GM12878 (cell line): Measurements from ENCODE around the gene EP400. TPM values are rescaled to one million over a fixed set of nuclear protein-coding genes. Genes with fewer than 3 reads are reported as not detected.

Source experiments
- ATAC-seq: fragments of 200-7000 bp; cut with Tn5 transposase; 3 replicates; pipeline ENCODE4 v1.9.1; 2020; ENCODE audit warnings: mild to moderate bottlenecking, moderate library complexity
- BruUV-seq: library from RNA; stranded (reverse); fragments of 400-500 nt; replicated peaks from 2 replicates; lab custom pipeline; 2021; lab: Mats Ljungman, UMichigan
- CTCF ChIA-PET: fragments of 300-600 bp; sonication (Branson Sonifier 250); formaldehyde crosslinking; extraction: SDS; loops from one replicate; lab custom pipeline; 2021; ENCODE audit warnings: inconsistent platforms; lab: Yijun Ruan, JAX
- POLR2A ChIA-PET: fragments of 350-600 bp; formaldehyde crosslinking; extraction: SDS; loops from one replicate; lab custom pipeline; 2021; ENCODE audit warnings: inconsistent platforms; lab: Charles Lee
- RAD21 ChIA-PET: fragments of 300-600 bp; sonication (Branson Sonifier 250); formaldehyde crosslinking; loops from one replicate; lab custom pipeline; 2023; ENCODE audit warnings: antibody characterized with exemption; ENCODE audit not compliant: unreplicated experiment; lab: Charles Lee
- SMC1A ChIA-PET: fragments of 300-600 bp; sonication (Branson Sonifier 250); formaldehyde crosslinking; loops from one replicate; lab custom pipeline; 2023; ENCODE audit not compliant: unreplicated experiment, uncharacterized antibody; lab: Charles Lee
- DNase-seq: peaks from one replicate; pipeline ENCODE4 v3.0.0-alpha.2; 2011; ENCODE audit warnings: low read depth, low spot score
- FAIRE-seq: peaks from 3 replicates; lab custom pipeline; 2011; peaks lifted over from hg19 to GRCh38; lab: Jason Lieb, UNC
- H2AFZ ChIP-seq: 2 replicates; pipeline ENCODE4 v1.6.0; 2011; ENCODE audit warnings: low read depth, low read length, control low read depth; ENCODE audit not compliant: control insufficient read depth
- H3K27ac ChIP-seq: 2 replicates; pipeline ENCODE4 v1.5.1; 2011; ENCODE audit warnings: control low read depth; ENCODE audit not compliant: control insufficient read depth, insufficient read depth
- H3K27me3 ChIP-seq, 2 experiments: replicated peaks in 1 of 2; 2 replicates each; pipeline versions ENCODE4 v1.6.0 to v1.6.1; 2011; ENCODE audit warnings: low read length in 1 of 2; ENCODE audit not compliant: control insufficient read depth in 2 of 2, insufficient read depth in 2 of 2
- H3K36me3 ChIP-seq, 2 experiments: 2 replicates each; pipeline ENCODE4 v1.5.1; 2011; ENCODE audit warnings: low read length in 1 of 2; ENCODE audit not compliant: control insufficient read depth in 2 of 2, insufficient read depth in 2 of 2
- H3K4me1 ChIP-seq: 2 replicates; pipeline ENCODE4 v1.6.1; 2011; ENCODE audit warnings: mild to moderate bottlenecking, low read length, moderate library complexity, mixed read lengths; ENCODE audit not compliant: control insufficient read depth, insufficient read depth
- H3K4me2 ChIP-seq: 2 replicates; pipeline ENCODE4 v1.6.0; 2011; ENCODE audit warnings: control low read depth; ENCODE audit not compliant: control insufficient read depth, insufficient read depth
- H3K4me3 ChIP-seq: fragments of 200-600 bp; sonication (generic); 2 replicates; pipeline ENCODE4 v1.5.1; 2016
- H3K79me2 ChIP-seq: 2 replicates; pipeline ENCODE4 v1.6.0; 2011; ENCODE audit warnings: low read length; ENCODE audit not compliant: control insufficient read depth, insufficient read depth
- H3K9ac ChIP-seq: 2 replicates; pipeline ENCODE4 v1.8.0; 2011; ENCODE audit warnings: low read length, control low read depth, mixed read lengths; ENCODE audit not compliant: control insufficient read depth, insufficient read depth
- H3K9me3 ChIP-seq: replicated peaks from 3 replicates; pipeline ENCODE4 v1.5.1; 2011; ENCODE audit warnings: mild to moderate bottlenecking, low read length; ENCODE audit not compliant: control insufficient read depth, insufficient read depth
- H4K20me1 ChIP-seq: 2 replicates; pipeline ENCODE4 v1.6.0; 2011; ENCODE audit not compliant: control insufficient read depth, insufficient read depth
- CREB1 ChIP-seq: IDR thresholded peaks from 2 replicates; pipeline ENCODE4 v1.6.1; 2012; ENCODE audit warnings: low read depth, mild to moderate bottlenecking, inconsistent platforms
- DPF2 ChIP-seq: fragments of 450-650 bp; IDR thresholded peaks from 2 replicates; pipeline ENCODE4 v1.6.1; 2017; ENCODE audit warnings: mild to moderate bottlenecking
- EGR1 ChIP-seq, 2 experiments: IDR thresholded peaks; 1 replicate in 1 of 2; 2 replicates in 1 of 2; pipeline ENCODE4 v1.6.1; 2011 to 2012; ENCODE audit warnings: low read depth in 2 of 2, low read length in 2 of 2, borderline replicate concordance in 1 of 2, mild to moderate bottlenecking in 1 of 2, moderate library complexity in 1 of 2
- MTA3 ChIP-seq: IDR thresholded peaks from 2 replicates; pipeline ENCODE4 v1.6.1; 2012; ENCODE audit warnings: low read length, inconsistent platforms, borderline replicate concordance
- POLR2A ChIP-seq: IDR thresholded peaks from 2 replicates; pipeline ENCODE4 v1.6.1; 2011; ENCODE audit warnings: low read depth, mild to moderate bottlenecking, low read length
- RFX5 ChIP-seq: IDR thresholded peaks from 2 replicates; pipeline ENCODE4 v1.6.1; 2011; ENCODE audit warnings: low read depth, low read length, improper control_type of control experiment
- SREBF1 ChIP-seq: IDR thresholded peaks from 2 replicates; pipeline ENCODE4 v1.6.1; 2012; ENCODE audit warnings: mild to moderate bottlenecking, low read length
- SREBF2 ChIP-seq: IDR thresholded peaks from 2 replicates; pipeline ENCODE4 v1.6.1; 2012; ENCODE audit warnings: mild to moderate bottlenecking, low read length
- ZBED1 ChIP-seq: IDR thresholded peaks from 2 replicates; pipeline ENCODE4 v1.6.1; 2016; ENCODE audit warnings: borderline replicate concordance
- WGBS: methylation state at CpG from one replicate; pipeline ENCODE4 v1.1.6; 2016; ENCODE audit warnings: low lambda C conversion rate; ENCODE audit not compliant: insufficient replicate concordance, insufficient coverage; ENCODE audit errors: missing lambda C conversion rate; 5-methylcytosine and 5-hydroxymethylcytosine counted together
- in situ Hi-C: fragments of 300-500 bp; cut with MboI; formaldehyde crosslinking; loops from 9 replicates; pipeline ENCODE4 v1.14.3; 2018; ENCODE audit warnings: mixed read lengths
- intact Hi-C: fragments of 100-400 bp; cut with micrococcal nuclease; formaldehyde crosslinking; loops from one replicate; pipeline ENCODE4 v1.14.2; 2022; ENCODE audit not compliant: unreplicated experiment
- polyA plus RNA-seq, 11 experiments: library from polyadenylated mRNA; depleted of rRNA in 4 of 11; unstranded in 6 of 11; stranded (reverse) in 5 of 11; fragments of >200 nt; fragmentation: Nextera tagmentation in 4 of 11; fragmentation: Illumina TruSeq in 1 of 11; extraction: Ambion mirVana in 4 of 11; extraction: Trizol in 1 of 11; gene quantifications; 1 replicate in 1 of 11; 2 replicates in 10 of 11; pipeline versions ENCODE4 v1.2.1 to v1.2.3, GENCODE V29; 2011 to 2016; ENCODE audit warnings: inconsistent platforms in 2 of 11, missing spikeins in 2 of 11, low read depth in 1 of 11
- total RNA-seq, 4 experiments: library from RNA; depleted of rRNA in 3 of 4; stranded (reverse); fragments of >200 nt in 3 of 4; fragmentation: Illumina TruSeq in 1 of 4; extraction: Trizol in 1 of 4; gene quantifications; 2 replicates each; pipeline versions ENCODE4 v1.2.1 to v1.2.3, GENCODE V29; 2013 to 2021
- TF ChIP-seq, protein P1 (sequence below): fragments of 450-650 bp; formaldehyde crosslinking; IDR thresholded peaks from 2 replicates; pipeline ENCODE4 v1.5.0; 2022; ENCODE audit warnings: mild to moderate bottlenecking, missing genetic modification characterization
- TF ChIP-seq, protein P2 (sequence below): IDR thresholded peaks from 2 replicates; pipeline ENCODE4 v1.6.1; 2012; ENCODE audit warnings: low read length, inconsistent platforms
- TF ChIP-seq, protein P3 (sequence below): fragments of 450-650 bp; IDR thresholded peaks from 2 replicates; pipeline ENCODE4 v1.6.1; 2018; ENCODE audit warnings: mild to moderate bottlenecking, low read depth, moderate library complexity; ENCODE audit not compliant: partially characterized antibody

Gene EP400
- total and polyA plus RNA-seq, 10 of the 15 experiments (the other 5 are each of a cell fraction or from before 2014, with no cell fraction given), result 3.8 to 44.2 (median 8.4) TPM

DNA sequence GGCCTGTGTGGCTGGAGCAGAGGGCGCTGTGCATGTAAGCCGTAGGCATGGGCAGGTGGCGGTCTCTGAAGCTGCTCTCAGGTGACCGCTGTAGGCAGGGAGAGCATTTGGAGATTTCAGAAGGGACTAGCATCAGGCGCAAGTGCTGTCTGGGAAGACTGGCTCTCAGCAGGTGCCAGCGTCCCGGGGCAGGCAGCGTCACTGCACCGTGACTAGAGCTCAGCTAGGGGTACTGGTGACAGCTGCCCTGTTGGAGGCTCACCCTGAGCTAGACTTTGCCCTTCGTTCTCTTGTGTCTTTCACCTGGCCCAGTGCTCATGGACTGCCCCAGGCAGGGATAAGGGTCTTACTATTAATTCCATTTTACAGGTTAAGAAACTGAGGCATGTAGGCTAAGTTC lies 115.5 kb downstream of the EP400 start:
- no peak for TF ChIP-seq SREBF2
- no peak for TF ChIP-seq EGR1 (IDR thresholded peaks at IDR 0.05; ENCODE audit: borderline replicate concordance in 1 of 2, low read depth in 2 of 2, low read length in 2 of 2)
- TF ChIP-seq DPF2, result no peak
- TF ChIP-seq CREB1, result no peak
- TF ChIP-seq, protein P1, sequence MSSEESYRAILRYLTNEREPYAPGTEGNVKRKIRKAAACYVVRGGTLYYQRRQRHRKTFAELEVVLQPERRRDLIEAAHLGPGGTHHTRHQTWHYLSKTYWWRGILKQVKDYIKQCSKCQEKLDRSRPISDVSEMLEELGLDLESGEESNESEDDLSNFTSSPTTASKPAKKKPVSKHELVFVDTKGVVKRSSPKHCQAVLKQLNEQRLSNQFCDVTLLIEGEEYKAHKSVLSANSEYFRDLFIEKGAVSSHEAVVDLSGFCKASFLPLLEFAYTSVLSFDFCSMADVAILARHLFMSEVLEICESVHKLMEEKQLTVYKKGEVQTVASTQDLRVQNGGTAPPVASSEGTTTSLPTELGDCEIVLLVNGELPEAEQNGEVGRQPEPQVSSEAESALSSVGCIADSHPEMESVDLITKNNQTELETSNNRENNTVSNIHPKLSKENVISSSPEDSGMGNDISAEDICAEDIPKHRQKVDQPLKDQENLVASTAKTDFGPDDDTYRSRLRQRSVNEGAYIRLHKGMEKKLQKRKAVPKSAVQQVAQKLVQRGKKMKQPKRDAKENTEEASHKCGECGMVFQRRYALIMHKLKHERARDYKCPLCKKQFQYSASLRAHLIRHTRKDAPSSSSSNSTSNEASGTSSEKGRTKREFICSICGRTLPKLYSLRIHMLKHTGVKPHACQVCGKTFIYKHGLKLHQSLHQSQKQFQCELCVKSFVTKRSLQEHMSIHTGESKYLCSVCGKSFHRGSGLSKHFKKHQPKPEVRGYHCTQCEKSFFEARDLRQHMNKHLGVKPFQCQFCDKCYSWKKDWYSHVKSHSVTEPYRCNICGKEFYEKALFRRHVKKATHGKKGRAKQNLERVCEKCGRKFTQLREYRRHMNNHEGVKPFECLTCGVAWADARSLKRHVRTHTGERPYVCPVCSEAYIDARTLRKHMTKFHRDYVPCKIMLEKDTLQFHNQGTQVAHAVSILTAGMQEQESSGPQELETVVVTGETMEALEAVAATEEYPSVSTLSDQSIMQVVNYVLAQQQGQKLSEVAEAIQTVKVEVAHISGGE (CRISPR knock-in tag), result no peak
- TF ChIP-seq SREBF1, result no peak
- TF ChIP-seq, protein P2, sequence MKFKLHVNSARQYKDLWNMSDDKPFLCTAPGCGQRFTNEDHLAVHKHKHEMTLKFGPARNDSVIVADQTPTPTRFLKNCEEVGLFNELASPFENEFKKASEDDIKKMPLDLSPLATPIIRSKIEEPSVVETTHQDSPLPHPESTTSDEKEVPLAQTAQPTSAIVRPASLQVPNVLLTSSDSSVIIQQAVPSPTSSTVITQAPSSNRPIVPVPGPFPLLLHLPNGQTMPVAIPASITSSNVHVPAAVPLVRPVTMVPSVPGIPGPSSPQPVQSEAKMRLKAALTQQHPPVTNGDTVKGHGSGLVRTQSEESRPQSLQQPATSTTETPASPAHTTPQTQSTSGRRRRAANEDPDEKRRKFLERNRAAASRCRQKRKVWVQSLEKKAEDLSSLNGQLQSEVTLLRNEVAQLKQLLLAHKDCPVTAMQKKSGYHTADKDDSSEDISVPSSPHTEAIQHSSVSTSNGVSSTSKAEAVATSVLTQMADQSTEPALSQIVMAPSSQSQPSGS, result no peak
- no peak for TF ChIP-seq MTA3
- no peak for TF ChIP-seq ZBED1
- TF ChIP-seq, protein P3, sequence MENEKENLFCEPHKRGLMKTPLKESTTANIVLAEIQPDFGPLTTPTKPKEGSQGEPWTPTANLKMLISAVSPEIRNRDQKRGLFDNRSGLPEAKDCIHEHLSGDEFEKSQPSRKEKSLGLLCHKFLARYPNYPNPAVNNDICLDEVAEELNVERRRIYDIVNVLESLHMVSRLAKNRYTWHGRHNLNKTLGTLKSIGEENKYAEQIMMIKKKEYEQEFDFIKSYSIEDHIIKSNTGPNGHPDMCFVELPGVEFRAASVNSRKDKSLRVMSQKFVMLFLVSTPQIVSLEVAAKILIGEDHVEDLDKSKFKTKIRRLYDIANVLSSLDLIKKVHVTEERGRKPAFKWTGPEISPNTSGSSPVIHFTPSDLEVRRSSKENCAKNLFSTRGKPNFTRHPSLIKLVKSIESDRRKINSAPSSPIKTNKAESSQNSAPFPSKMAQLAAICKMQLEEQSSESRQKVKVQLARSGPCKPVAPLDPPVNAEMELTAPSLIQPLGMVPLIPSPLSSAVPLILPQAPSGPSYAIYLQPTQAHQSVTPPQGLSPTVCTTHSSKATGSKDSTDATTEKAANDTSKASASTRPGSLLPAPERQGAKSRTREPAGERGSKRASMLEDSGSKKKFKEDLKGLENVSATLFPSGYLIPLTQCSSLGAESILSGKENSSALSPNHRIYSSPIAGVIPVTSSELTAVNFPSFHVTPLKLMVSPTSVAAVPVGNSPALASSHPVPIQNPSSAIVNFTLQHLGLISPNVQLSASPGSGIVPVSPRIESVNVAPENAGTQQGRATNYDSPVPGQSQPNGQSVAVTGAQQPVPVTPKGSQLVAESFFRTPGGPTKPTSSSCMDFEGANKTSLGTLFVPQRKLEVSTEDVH, result no peak
- TF ChIP-seq RFX5, result no peak
- TF ChIP-seq POLR2A, result no peak
- H2AFZ ChIP-seq, result no peak overlapping the region
- ChIA-PET SMC1A (interaction anchor here (1.7 kb wide), 1 partner anchor 20 kb away, joined by 5 read pairs; no protein-coding TSS in a partner anchor), RAD21 (interaction anchor here (0.9 kb wide), 1 partner anchor 8 kb away, joined by 3 read pairs; no protein-coding TSS in a partner anchor), CTCF (no interaction called here), POLR2A (no interaction called here)
- in situ Hi-C loops, result no loop called here
- no peaks in the 10 kb centered on the region for H3K9me3 ChIP-seq
- ATAC-seq, result peak; percentile 21; the same call in 2 of the 3 replicates
- intact Hi-C loops, result no loop called here
- 0 out of 2 replicates have a peak overlapping the region, but pooled peaks have one; percentile 11 for H3K9ac ChIP-seq
- peak overlapping the region; percentile 67 for H3K27ac ChIP-seq
- WGBS, result 92% methylated on average over 10 of the region's 10 CpGs
- H3K4me2 ChIP-seq, result peak overlapping the region; percentile 45
- DNase-seq, result no peak
- H4K20me1 ChIP-seq, result no peaks in the 10 kb centered on the region
- no peak overlapping the region for H3K4me3 ChIP-seq
- no TSS peak for BruUV-seq
- H3K79me2 ChIP-seq, result no peaks in the 10 kb centered on the region
- peaks cover 22 to 27% of the 10 kb centered on the region in 2 experiments for H3K36me3 ChIP-seq
- no peaks in the 10 kb centered on the region for H3K27me3 ChIP-seq
- H3K4me1 ChIP-seq, result peaks cover 32% of the 10 kb centered on the region
- peak; percentile 78 for FAIRE-seq
